SK-N-DZ (cell line): ENCODE results near the gene PATL2.
"Not testable (repeated sequence)": the region's sequence is repeated elsewhere in the genome, so short reads cannot be mapped to it uniquely, and the experiment has no call there.

Experiments
- DNase-seq: peaks from one replicate; pipeline ENCODE4 v3.0.0-alpha.2; 2015; ENCODE audit warnings: low spot score

PATL2 gene

GRCh38 chr15:44719293-44719999 lies 8.3 kb upstream of the PATL2 start:
- no peak for DNase-seq

- no peak for DNase-seq
Measured at GRCh38 chr15:44718927-44719292, 7.8 kb upstream of the PATL2 start.

- DNase-seq: no peak
Measured at GRCh38 chr15:44718180-44718926, 7.2 kb upstream of the PATL2 start.

- no peak for DNase-seq
Measured at GRCh38 chr15:44716983-44717602, 6.0 kb upstream of the PATL2 start.

- no peak for DNase-seq
Measured at GRCh38 chr15:44715797-44716334, 4.7 kb upstream of the PATL2 start.

GRCh38 chr15:44715142-44715796 lies 4.1 kb upstream of the PATL2 start:
- no peak for DNase-seq

GRCh38 chr15:44713006-44713966 lies 2.2 kb upstream of the PATL2 start:
- DNase-seq: peak; percentile 30

GRCh38 chr15:44712346-44713005 lies 1.4 kb upstream of the PATL2 start:
- no peak for DNase-seq

GRCh38 chr15:44711743-44712345 lies 721 bp upstream of the PATL2 start:
- DNase-seq: peak; percentile 43

GRCh38 chr15:44710236-44711095 lies 657 bp downstream of the PATL2 start:
- DNase-seq: no peak

- no peak for DNase-seq
Measured at GRCh38 chr15:44706946-44707636, 4.0 kb downstream of the PATL2 start.

- DNase-seq: no peak
Measured at GRCh38 chr15:44706401-44706800, 4.7 kb downstream of the PATL2 start.

- DNase-seq: no peak
Measured at GRCh38 chr15:44705986-44706385, 5.1 kb downstream of the PATL2 start.

GRCh38 chr15:44700676-44701075 lies 10.4 kb downstream of the PATL2 start:
- not testable (repeated sequence) for DNase-seq

- DNase-seq: no peak
Measured at GRCh38 chr15:44698641-44699040, 12.5 kb downstream of the PATL2 start.

GRCh38 chr15:44697014-44697413 lies 14.1 kb downstream of the PATL2 start:
- no peak for DNase-seq

GRCh38 chr15:44695294-44695693 lies 15.8 kb downstream of the PATL2 start:
- DNase-seq: peak; percentile 80

- DNase-seq: no peak
Measured at GRCh38 chr15:44694416-44694815, 16.7 kb downstream of the PATL2 start.
